SK-N-SH (cell line): ENCODE results near the gene ZMIZ2. TPM values are rescaled to one million over a fixed set of nuclear protein-coding genes. Genes with fewer than 3 reads are reported as not detected.

ENCODE experiments used
- CTCF ChIA-PET: fragments of 300-600, 350-600 bp; formaldehyde crosslinking; extraction: SDS; loops from one replicate; lab custom pipeline; 2021; lab: Yijun Ruan, JAX
- POLR2A ChIA-PET: fragments of 350-600 bp; sonication (Branson Sonifier 250); formaldehyde crosslinking; extraction: SDS; loops from one replicate; lab custom pipeline; 2020; ENCODE audit warnings: antibody characterized with exemption, inconsistent platforms; lab: Yijun Ruan, JAX
- DNase-seq: peaks from one replicate; pipeline ENCODE4 v3.0.0; 2012
- H2AFZ ChIP-seq: fragments of 200-600 bp; sonication (generic); 2 replicates; pipeline ENCODE4 v1.8.1; 2016; ENCODE audit warnings: antibody characterized with exemption, mild to moderate bottlenecking, low read depth
- H3F3A ChIP-seq: fragments of 200-600 bp; sonication (generic); replicated peaks from 2 replicates; pipeline ENCODE3; 2016; ENCODE audit warnings: antibody characterized with exemption, mild to moderate bottlenecking; ENCODE audit not compliant: insufficient read depth
- H3K27ac ChIP-seq, 2 experiments: fragments of 200-500 bp in 1 of 2; fragments of 200-600 bp in 1 of 2; sonication (Bioruptor generic) in 1 of 2; sonication (generic), shearing (Covaris generic) in 1 of 2; 2 replicates each; pipeline versions ENCODE4 v1.5.1 to v1.6.1; 2014 to 2016; ENCODE audit warnings: low read depth in 2 of 2, inconsistent platforms in 1 of 2, low read length in 1 of 2, mild to moderate bottlenecking in 1 of 2, mixed read lengths in 1 of 2
- H3K27me3 ChIP-seq: fragments of 200-600 bp; sonication (generic), shearing (Covaris generic); 2 replicates; pipeline ENCODE4 v1.6.1; 2016; ENCODE audit warnings: mixed run types; ENCODE audit not compliant: insufficient read depth
- H3K36me3 ChIP-seq, 2 experiments: fragments of 200-500 bp in 1 of 2; fragments of 200-600 bp in 1 of 2; sonication (Bioruptor generic) in 1 of 2; sonication (generic) in 1 of 2; replicated peaks in 1 of 2; 2 replicates each; pipeline versions ENCODE3 to v1.5.1; 2014 to 2016; ENCODE audit warnings: low read length in 1 of 2, mild to moderate bottlenecking in 1 of 2; ENCODE audit not compliant: insufficient read depth in 2 of 2, control insufficient read depth in 1 of 2
- H3K4me1 ChIP-seq, 2 experiments: fragments of 200-500 bp in 1 of 2; fragments of 200-600 bp in 1 of 2; sonication (Bioruptor generic) in 1 of 2; sonication (generic), shearing (Covaris generic) in 1 of 2; 2 replicates each; pipeline versions ENCODE4 v1.5.1 to v1.6.1; 2014 to 2016; ENCODE audit warnings: low read depth in 1 of 2, low read length in 1 of 2, mixed run types in 1 of 2; ENCODE audit not compliant: insufficient read depth in 2 of 2, control insufficient read depth in 1 of 2
- H3K4me2 ChIP-seq: fragments of 200-600 bp; sonication (generic), shearing (Covaris generic); 2 replicates; pipeline ENCODE4 v1.6.1; 2017; ENCODE audit warnings: mixed run types
- H3K4me3 ChIP-seq, 2 experiments: fragments of 200-500 bp in 1 of 2; fragments of 200-600 bp in 1 of 2; sonication (Bioruptor generic) in 1 of 2; sonication (generic), shearing (Covaris generic) in 1 of 2; 2 replicates each; pipeline versions ENCODE4 v1.5.1 to v1.8.1; 2014 to 2016; ENCODE audit warnings: low read depth in 2 of 2, inconsistent platforms in 1 of 2, low read length in 1 of 2, mild to moderate bottlenecking in 1 of 2, mixed read lengths in 1 of 2, moderate library complexity in 1 of 2
- H3K79me2 ChIP-seq: fragments of 200-600 bp; sonication (generic); 2 replicates; pipeline ENCODE4 v1.8.1; 2017; ENCODE audit warnings: mild to moderate bottlenecking; ENCODE audit not compliant: insufficient read depth
- H3K9ac ChIP-seq: fragments of 200-600 bp; sonication (generic); 2 replicates; pipeline ENCODE4 v1.6.1; 2017; ENCODE audit warnings: mixed run types
- H3K9me2 ChIP-seq: fragments of 200-600 bp; sonication (generic); 2 replicates; pipeline ENCODE4 v1.6.1; 2017; ENCODE audit warnings: mixed run types
- H3K9me3 ChIP-seq: fragments of 200-600 bp; sonication (generic); 2 replicates; pipeline ENCODE4 v1.6.1; 2017; ENCODE audit warnings: mixed run types, mild to moderate bottlenecking, moderate library complexity
- H4K20me1 ChIP-seq: fragments of 200-600 bp; sonication (generic); 2 replicates; pipeline ENCODE4 v1.6.1; 2017; ENCODE audit warnings: mild to moderate bottlenecking, mixed run types; ENCODE audit not compliant: insufficient read depth
- EP300 ChIP-seq, 2 experiments: IDR thresholded peaks; 2 replicates each; pipeline versions ENCODE4 v1.4.0 to v1.6.1; 2012; ENCODE audit warnings: borderline replicate concordance in 1 of 2, low read depth in 1 of 2, low read length in 1 of 2
- FOSL2 ChIP-seq: IDR thresholded peaks from 2 replicates; pipeline ENCODE4 v1.4.0; 2012; ENCODE audit warnings: low read depth, mild to moderate bottlenecking, moderate library complexity, borderline replicate concordance
- FOXJ3 ChIP-seq: sonication (generic); formaldehyde crosslinking; IDR thresholded peaks from 2 replicates; pipeline ENCODE4 v1.5.1; 2020; ENCODE audit warnings: mild to moderate bottlenecking, missing genetic modification reagents
- MAX ChIP-seq: IDR thresholded peaks from 2 replicates; pipeline ENCODE4 v1.4.0; 2012; ENCODE audit warnings: low read depth
- MEF2A ChIP-seq: IDR thresholded peaks from 2 replicates; pipeline ENCODE4 v1.4.0; 2012; ENCODE audit warnings: low read depth, borderline replicate concordance
- MXI1 ChIP-seq: IDR thresholded peaks from 2 replicates; pipeline ENCODE4 v1.6.1; 2012; ENCODE audit warnings: mild to moderate bottlenecking, low read depth, low read length, improper control_type of control experiment
- NRF1 ChIP-seq: IDR thresholded peaks from 2 replicates; pipeline ENCODE4 v1.6.1; 2012; ENCODE audit warnings: low read depth, mild to moderate bottlenecking, low read length
- POLR2AphosphoS5 ChIP-seq: IDR thresholded peaks from 2 replicates; pipeline ENCODE4 v1.6.1; 2012; ENCODE audit warnings: low read depth, low read length
- RCOR1 ChIP-seq: fragments of 150-350 bp; IDR thresholded peaks from 2 replicates; pipeline ENCODE4 v1.6.1; 2017; ENCODE audit warnings: antibody characterized with exemption, low read length
- TAF1 ChIP-seq: IDR thresholded peaks from 2 replicates; pipeline ENCODE4 v1.6.1; 2012; ENCODE audit warnings: low read depth, mild to moderate bottlenecking, low read length, moderate library complexity, borderline replicate concordance
- TCF12 ChIP-seq: IDR thresholded peaks from 2 replicates; pipeline ENCODE4 v1.4.0; 2012
- USF2 ChIP-seq: fragments of 150-350 bp; IDR thresholded peaks from 2 replicates; pipeline ENCODE4 v1.6.1; 2017; ENCODE audit warnings: antibody characterized with exemption, low read length, low read depth, borderline replicate concordance
- WGBS: methylation state at CpG from one replicate; pipeline ENCODE4 v1.1.6; 2017; ENCODE audit warnings: low lambda C conversion rate; 5-methylcytosine and 5-hydroxymethylcytosine counted together
- polyA plus RNA-seq, 3 experiments: library from polyadenylated mRNA; depleted of rRNA; stranded (reverse); fragments of >200 nt; gene quantifications; 2 replicates each; pipeline ENCODE4 v1.2.3, GENCODE V29; 2012

Gene ZMIZ2
- polyA plus RNA-seq, 1 of the 3 experiments (the other 2 are of a cell fraction): 18.1 TPM

- Histone ChIP-seq H3K27me3 (no peaks in the 10 kb centered on the region), H4K20me1 (peaks cover 7% of the 10 kb centered on the region; the same call in 1 of the 2 replicates), H3K9me3 (no peaks in the 10 kb centered on the region), H3K79me2 (no peaks in the 10 kb centered on the region), H3F3A (peaks cover 49% of the 10 kb centered on the region), H3K9me2 (no peaks in the 10 kb centered on the region), H3K36me3 (peaks cover 0 to 9% of the 10 kb centered on the region in 2 experiments), H2AFZ (no peak overlapping the region), H3K4me1 (no peaks in the 10 kb centered on the region), H3K4me3 (no peak overlapping the region), H3K9ac (no peak overlapping the region), H3K4me2 (no peak overlapping the region), H3K27ac (no peak overlapping the region)
- POLR2A ChIA-PET: no interaction called here
- no peak for DNase-seq
- 87% methylated on average over 4 of the region's 4 CpGs for WGBS
- TF ChIP-seq RCOR1 (no peak), POLR2AphosphoS5 (no peak), MXI1 (no peak), EP300 (IDR thresholded peaks at IDR 0.05; ENCODE audit: borderline replicate concordance in 1 of 2, low read depth in 1 of 2, low read length in 1 of 2) (no peak), TCF12 (no peak), MEF2A (no peak), NRF1 (no peak), TAF1 (no peak), FOXJ3 (CRISPR knock-in tag) (no peak)
- CTCF ChIA-PET: interaction anchor here (1.2 to 1.8 kb wide), 2 partner anchors 39 to 113 kb away, joined by 3 to 8 read pairs; partner anchors contain the start of gene H2AZ2
These were observed 60.3 kb downstream of the ZMIZ2 start for GRCh38 chr7:44808914-44809393.

- Histone ChIP-seq H3K79me2 (no peaks in the 10 kb centered on the region), H3K27ac (no peak overlapping the region), H3K27me3 (no peaks in the 10 kb centered on the region), H3K4me3 (no peak overlapping the region), H4K20me1 (no peaks in the 10 kb centered on the region), H3K9ac (no peak overlapping the region), H3K4me2 (no peak overlapping the region), H3K36me3 (no peaks in the 10 kb centered on the region), H3K9me3 (no peaks in the 10 kb centered on the region), H2AFZ (no peak overlapping the region), H3K4me1 (no peaks in the 10 kb centered on the region), H3K9me2 (no peaks in the 10 kb centered on the region), H3F3A (peaks cover 36% of the 10 kb centered on the region)
- no peak for TF ChIP-seq USF2
- peak; percentile 52; the same call in 1 of the 2 replicates for TF ChIP-seq FOSL2
- no peak for TF ChIP-seq MAX
- DNase-seq: no peak
- POLR2A ChIA-PET: interaction anchor here (1.2 kb wide), 1 partner anchor 13 kb away, joined by 5 read pairs; no protein-coding TSS in a partner anchor
- CTCF ChIA-PET: interaction anchor here (0.8 to 1.8 kb wide), 3 partner anchors 7 to 37 kb away, joined by 3 to 8 read pairs (median 3); partner anchors contain the start of gene H2AZ2
These were observed 62.4 kb downstream of the ZMIZ2 start for GRCh38 chr7:44811093-44811492.
